Liver (tissue), 3 donors: ENCODE data around the gene DSG3.

Experiments
- CTCF ChIP-seq: fragments of 150-350 bp; IDR thresholded peaks from 2 replicates; pipeline ENCODE4 v1.5.1; 2017; ENCODE audit warnings: improper control_type of control experiment, low read depth, low read length; ENCODE audit not compliant: missing input control
- TAF1 ChIP-seq: conservative IDR thresholded peaks from 2 replicates; pipeline ENCODE4 v1.6.1; 2016; ENCODE audit warnings: antibody characterized with exemption, mild to moderate bottlenecking
- donor health status: healthy.
- donor health status: healthy.

GRCh38 chr18:31420524-31420923 is 27.0 kb upstream of the DSG3 start:
- TF ChIP-seq CTCF (no peak), TAF1 (no peak)
